ENCODE measurements around the gene SLC2A10. TPM values are rescaled to one million over a fixed set of nuclear protein-coding genes. Genes with fewer than 3 reads are reported as not detected.

The SLC2A10 gene
- total and polyA plus RNA-seq, 2 donors (not counting 1 experiment from before 2014, with no cell fraction given): 35.3 to 47.2 TPM

DNA sequence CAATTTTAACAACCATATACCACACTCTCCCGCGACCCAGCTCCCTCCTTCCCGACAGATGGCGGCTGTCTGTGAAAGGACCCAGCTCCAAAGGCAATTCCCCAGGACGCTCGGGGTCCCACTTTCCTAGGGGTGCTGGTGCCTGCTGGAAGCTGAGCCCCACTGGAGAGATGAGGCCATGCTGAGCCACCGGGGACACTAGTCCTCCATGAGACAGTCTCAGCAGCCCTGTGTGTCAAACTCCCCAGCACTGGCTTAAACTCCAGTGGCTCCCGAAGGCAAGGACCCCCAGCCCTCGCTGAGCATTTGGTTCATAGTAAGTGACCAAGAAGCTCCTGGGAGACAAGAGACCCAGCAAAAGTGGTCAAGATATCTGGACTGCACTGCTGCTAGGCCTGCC is 52.1 kb downstream of the SLC2A10 start:
- DNase-seq (ENCODE audit: low read depth in 2 of 2): no peak
- Histone ChIP-seq H3K9ac (ENCODE audit: insufficient read depth, low read length) (no peak overlapping the region), H3K27ac (ENCODE audit: insufficient read depth, low read length) (no peak overlapping the region), H4K20me1 (ENCODE audit: control insufficient read depth, extremely low read depth, insufficient read depth, low read length) (no peaks in the 10 kb centered on the region), H2AFZ (ENCODE audit: low read length) (no peak overlapping the region), H3K4me2 (ENCODE audit: extremely low read depth, insufficient read depth, low read length) (no peak overlapping the region), H3K36me3 (ENCODE audit: control insufficient read depth, insufficient read depth, low read length) (no peaks in the 10 kb centered on the region), H3K9me3 (ENCODE audit: control insufficient read depth, insufficient read depth, low read depth, low read length) (no peaks in the 10 kb centered on the region), H3K4me3 (replicated peaks in 1 of 4; ENCODE audit: control extremely low read depth in 1 of 4, insufficient read depth in 1 of 4, low read depth in 3 of 4, low read length in 4 of 4) (no peak overlapping the region), H3K79me2 (ENCODE audit: control insufficient read depth, insufficient read depth, low read length) (no peaks in the 10 kb centered on the region), H3K27me3 (ENCODE audit: control insufficient read depth, insufficient read depth, low read length) (no peaks in the 10 kb centered on the region), H3K4me1 (ENCODE audit: control insufficient read depth, extremely low read depth, insufficient read depth, low read length) (no peaks in the 10 kb centered on the region)
- TF ChIP-seq, protein P1, sequence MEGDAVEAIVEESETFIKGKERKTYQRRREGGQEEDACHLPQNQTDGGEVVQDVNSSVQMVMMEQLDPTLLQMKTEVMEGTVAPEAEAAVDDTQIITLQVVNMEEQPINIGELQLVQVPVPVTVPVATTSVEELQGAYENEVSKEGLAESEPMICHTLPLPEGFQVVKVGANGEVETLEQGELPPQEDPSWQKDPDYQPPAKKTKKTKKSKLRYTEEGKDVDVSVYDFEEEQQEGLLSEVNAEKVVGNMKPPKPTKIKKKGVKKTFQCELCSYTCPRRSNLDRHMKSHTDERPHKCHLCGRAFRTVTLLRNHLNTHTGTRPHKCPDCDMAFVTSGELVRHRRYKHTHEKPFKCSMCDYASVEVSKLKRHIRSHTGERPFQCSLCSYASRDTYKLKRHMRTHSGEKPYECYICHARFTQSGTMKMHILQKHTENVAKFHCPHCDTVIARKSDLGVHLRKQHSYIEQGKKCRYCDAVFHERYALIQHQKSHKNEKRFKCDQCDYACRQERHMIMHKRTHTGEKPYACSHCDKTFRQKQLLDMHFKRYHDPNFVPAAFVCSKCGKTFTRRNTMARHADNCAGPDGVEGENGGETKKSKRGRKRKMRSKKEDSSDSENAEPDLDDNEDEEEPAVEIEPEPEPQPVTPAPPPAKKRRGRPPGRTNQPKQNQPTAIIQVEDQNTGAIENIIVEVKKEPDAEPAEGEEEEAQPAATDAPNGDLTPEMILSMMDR (conservative IDR thresholded peaks at IDR 0.05 in 1 of 2, IDR thresholded peaks at IDR 0.05 in 1 of 2; ENCODE audit: low read depth in 1 of 2, low read length in 2 of 2): no peak
- no peak for TF ChIP-seq EZH2 (IDR thresholded peaks at IDR 0.05; ENCODE audit: low read length, missing control alignments)

DNA sequence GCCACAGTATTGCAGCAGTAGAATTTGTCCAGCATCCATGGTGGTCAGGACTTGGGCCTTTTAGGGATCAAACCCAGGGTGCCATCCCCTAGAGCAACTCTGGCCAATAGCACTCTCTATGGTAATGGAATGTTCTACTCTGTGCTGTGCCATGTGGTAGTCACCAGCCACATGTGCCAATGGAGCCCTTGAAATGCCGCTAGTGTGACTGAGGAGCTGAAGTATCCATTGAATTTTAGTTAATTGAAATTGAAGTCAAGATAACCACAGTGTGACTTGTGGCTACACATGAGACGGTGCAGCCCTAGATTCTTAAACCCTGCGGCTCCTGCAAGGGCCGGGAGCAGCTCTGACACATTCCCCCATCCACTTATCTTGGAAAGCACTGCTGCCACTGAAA is 54.6 kb downstream of the SLC2A10 start:
- no peak for TF ChIP-seq EZH2 (IDR thresholded peaks at IDR 0.05; ENCODE audit: low read length, missing control alignments)
- TF ChIP-seq, protein P1 (conservative IDR thresholded peaks at IDR 0.05 in 1 of 2, IDR thresholded peaks at IDR 0.05 in 1 of 2; ENCODE audit: low read depth in 1 of 2, low read length in 2 of 2): no peak
- Histone ChIP-seq H3K79me2 (ENCODE audit: control insufficient read depth, insufficient read depth, low read length) (no peaks in the 10 kb centered on the region), H3K27ac (ENCODE audit: insufficient read depth, low read length) (no peak overlapping the region), H3K9ac (ENCODE audit: insufficient read depth, low read length) (no peak overlapping the region), H3K4me2 (ENCODE audit: extremely low read depth, insufficient read depth, low read length) (no peak overlapping the region), H3K4me1 (ENCODE audit: control insufficient read depth, extremely low read depth, insufficient read depth, low read length) (no peaks in the 10 kb centered on the region), H4K20me1 (ENCODE audit: control insufficient read depth, extremely low read depth, insufficient read depth, low read length) (no peaks in the 10 kb centered on the region), H2AFZ (ENCODE audit: low read length) (no peak overlapping the region), H3K27me3 (ENCODE audit: control insufficient read depth, insufficient read depth, low read length) (no peaks in the 10 kb centered on the region), H3K4me3 (replicated peaks in 1 of 4; ENCODE audit: control extremely low read depth in 1 of 4, insufficient read depth in 1 of 4, low read depth in 3 of 4, low read length in 4 of 4) (no peak overlapping the region), H3K36me3 (ENCODE audit: control insufficient read depth, insufficient read depth, low read length) (no peaks in the 10 kb centered on the region), H3K9me3 (ENCODE audit: control insufficient read depth, insufficient read depth, low read depth, low read length) (no peaks in the 10 kb centered on the region)
- no peak for DNase-seq (ENCODE audit: low read depth in 2 of 2)

DNA sequence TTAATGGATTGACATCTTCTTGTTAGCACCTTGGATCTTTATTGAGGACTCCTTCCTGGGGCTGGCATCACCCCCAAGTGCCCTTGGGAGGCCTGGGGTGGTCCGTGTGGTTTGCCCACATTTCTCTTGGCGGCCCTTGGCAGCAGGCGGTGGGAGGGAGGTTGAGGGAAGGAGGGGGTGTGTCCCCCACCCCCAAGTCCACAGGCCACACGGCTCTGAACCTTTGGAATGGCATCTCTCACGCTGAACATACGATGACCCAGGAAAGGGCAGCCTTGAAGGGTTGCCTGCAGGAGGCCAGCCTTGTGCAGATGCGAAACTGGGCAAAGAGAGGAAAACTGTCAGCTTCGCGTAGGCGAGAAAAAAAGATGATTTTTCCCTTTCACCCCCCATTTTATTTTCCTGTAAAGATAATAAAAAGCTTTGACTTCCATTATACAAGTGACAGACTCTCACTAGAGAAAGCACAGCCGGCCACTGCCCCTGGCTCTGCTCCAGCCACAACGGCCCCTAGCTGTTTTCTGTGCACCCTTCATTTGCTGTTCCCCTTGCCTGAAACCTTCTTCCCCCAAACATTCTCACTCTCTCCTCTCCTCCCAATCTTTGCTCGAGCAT is 56.2 kb downstream of the SLC2A10 start:
- Histone ChIP-seq H3K79me2 (ENCODE audit: control insufficient read depth, insufficient read depth, low read length) (no peaks in the 10 kb centered on the region), H3K4me1 (ENCODE audit: control insufficient read depth, extremely low read depth, insufficient read depth, low read length) (no peaks in the 10 kb centered on the region), H3K4me2 (ENCODE audit: extremely low read depth, insufficient read depth, low read length) (no peak overlapping the region), H4K20me1 (ENCODE audit: control insufficient read depth, extremely low read depth, insufficient read depth, low read length) (no peaks in the 10 kb centered on the region), H3K27me3 (ENCODE audit: control insufficient read depth, insufficient read depth, low read length) (no peaks in the 10 kb centered on the region), H3K27ac (ENCODE audit: insufficient read depth, low read length) (no peak overlapping the region), H3K9me3 (ENCODE audit: control insufficient read depth, insufficient read depth, low read depth, low read length) (no peaks in the 10 kb centered on the region), H3K36me3 (ENCODE audit: control insufficient read depth, insufficient read depth, low read length) (no peaks in the 10 kb centered on the region), H3K9ac (ENCODE audit: insufficient read depth, low read length) (no peak overlapping the region), H3K4me3 (replicated peaks in 1 of 4; ENCODE audit: control extremely low read depth in 1 of 4, insufficient read depth in 1 of 4, low read depth in 3 of 4, low read length in 4 of 4) (no peak overlapping the region), H2AFZ (ENCODE audit: low read length) (no peak overlapping the region)
- no peak for TF ChIP-seq EZH2 (IDR thresholded peaks at IDR 0.05; ENCODE audit: low read length, missing control alignments)
- TF ChIP-seq, protein P1 (conservative IDR thresholded peaks at IDR 0.05 in 1 of 2, IDR thresholded peaks at IDR 0.05 in 1 of 2; ENCODE audit: low read depth in 1 of 2, low read length in 2 of 2): no peak
- no peak for DNase-seq (ENCODE audit: low read depth in 2 of 2)
